GM21360 (cell line): Measurements from ENCODE around the gene KLC1.

Experiments used
- ATAC-seq: cut with Tn5 transposase; IDR thresholded peaks from one replicate; pipeline ENCODE4 v1.9.1; 2021; ENCODE audit warnings: mild to moderate bottlenecking, moderate library complexity; ENCODE audit not compliant: unreplicated experiment

Gene KLC1

GRCh38 chr14:103745424-103745823 is 116.4 kb downstream of the KLC1 start:
- ATAC-seq, result no peak

GRCh38 chr14:103746701-103747100 is 117.7 kb downstream of the KLC1 start:
- no peak for ATAC-seq

DNA sequence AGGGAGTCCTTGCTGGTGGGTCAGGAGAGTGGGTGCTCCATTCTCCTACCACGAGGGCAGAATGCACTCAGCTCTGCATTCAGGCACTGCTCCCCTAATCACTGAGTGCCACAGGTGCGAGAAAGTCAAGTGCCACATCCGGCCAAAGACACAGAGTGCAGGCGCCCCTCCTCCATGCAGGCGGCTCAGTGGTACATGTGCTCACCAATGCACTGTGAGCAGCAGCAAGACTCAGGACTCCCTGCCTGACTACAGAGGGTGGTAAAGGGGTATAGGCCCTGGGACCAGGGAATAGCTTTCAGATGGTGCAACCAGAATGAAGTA is 119.5 kb downstream of the KLC1 start:
- no peak for ATAC-seq

- ATAC-seq, result no peak
Measured at GRCh38 chr14:103749452-103749851, 120.4 kb downstream of the KLC1 start.

- ATAC-seq, result no peak
Measured at GRCh38 chr14:103749860-103750259, 120.8 kb downstream of the KLC1 start.
